Fibroblast of skin of abdomen (primary cell): Measurements from ENCODE around the gene LRP1-AS.
"Not testable (repeated sequence)": the region's sequence is repeated elsewhere in the genome, so short reads cannot be mapped to it uniquely, and the experiment has no call there.

Experiments
- DNase-seq: peaks from one replicate; pipeline ENCODE4 v3.0.0-alpha.2; 2013

Gene LRP1-AS

GRCh38 chr12:57139796-57140649, 7.4 kb downstream of the LRP1-AS start:
- DNase-seq: no peak

GRCh38 chr12:57138526-57139272, 8.7 kb downstream of the LRP1-AS start:
- no peak for DNase-seq

GRCh38 chr12:57135527-57136326, 11.7 kb downstream of the LRP1-AS start:
- DNase-seq: peak; percentile 79

GRCh38 chr12:57134949-57135348, 12.5 kb downstream of the LRP1-AS start:
- no peak for DNase-seq

GRCh38 chr12:57133916-57134315, 13.5 kb downstream of the LRP1-AS start:
- no peak for DNase-seq

GRCh38 chr12:57133013-57133569, 14.3 kb downstream of the LRP1-AS start:
- peak; percentile 85 for DNase-seq

- no peak for DNase-seq
These were observed 15.3 kb downstream of the LRP1-AS start for GRCh38 chr12:57131896-57132744.

- no peak for DNase-seq
These were observed 16.5 kb downstream of the LRP1-AS start for GRCh38 chr12:57130941-57131340.

GRCh38 chr12:57129889-57130288, 17.5 kb downstream of the LRP1-AS start:
- DNase-seq: no peak

- no peak for DNase-seq
These were observed 18.0 kb downstream of the LRP1-AS start for GRCh38 chr12:57129321-57129842.

GRCh38 chr12:57128519-57129247, 18.7 kb downstream of the LRP1-AS start:
- no peak for DNase-seq

- peak; percentile 86 for DNase-seq
These were observed 19.5 kb downstream of the LRP1-AS start, which contains the start of gene LRP1 for GRCh38 chr12:57127726-57128518. LRP1 (plus strand) TSS chr12:57128483; CDS start chr12:57128965, 482 bp downstream.

GRCh38 chr12:57127101-57127725, 20.2 kb downstream of the LRP1-AS start:
- DNase-seq: no peak

- DNase-seq: no peak
These were observed 20.9 kb downstream of the LRP1-AS start for GRCh38 chr12:57126561-57126960.

- no peak for DNase-seq
These were observed 21.4 kb downstream of the LRP1-AS start for GRCh38 chr12:57126061-57126460.

GRCh38 chr12:57124261-57124877, 23.1 kb downstream of the LRP1-AS start:
- DNase-seq: peak; percentile 74

GRCh38 chr12:57123813-57124212, 23.6 kb downstream of the LRP1-AS start:
- no peak for DNase-seq

GRCh38 chr12:57120718-57121117, 26.7 kb downstream of the LRP1-AS start:
- DNase-seq: not testable (repeated sequence)
